HG03025 (cell line): ENCODE measurements around the gene MUC5B.
"Not testable (repeated sequence)": the region's sequence is repeated elsewhere in the genome, so short reads cannot be mapped to it uniquely, and the experiment has no call there.

ENCODE experiments used
- ATAC-seq: cut with Tn5 transposase; IDR thresholded peaks from one replicate; pipeline ENCODE4 v1.9.1; 2021; ENCODE audit warnings: mild to moderate bottlenecking, moderate library complexity; ENCODE audit not compliant: unreplicated experiment, low FRiP score

MUC5B gene

DNA sequence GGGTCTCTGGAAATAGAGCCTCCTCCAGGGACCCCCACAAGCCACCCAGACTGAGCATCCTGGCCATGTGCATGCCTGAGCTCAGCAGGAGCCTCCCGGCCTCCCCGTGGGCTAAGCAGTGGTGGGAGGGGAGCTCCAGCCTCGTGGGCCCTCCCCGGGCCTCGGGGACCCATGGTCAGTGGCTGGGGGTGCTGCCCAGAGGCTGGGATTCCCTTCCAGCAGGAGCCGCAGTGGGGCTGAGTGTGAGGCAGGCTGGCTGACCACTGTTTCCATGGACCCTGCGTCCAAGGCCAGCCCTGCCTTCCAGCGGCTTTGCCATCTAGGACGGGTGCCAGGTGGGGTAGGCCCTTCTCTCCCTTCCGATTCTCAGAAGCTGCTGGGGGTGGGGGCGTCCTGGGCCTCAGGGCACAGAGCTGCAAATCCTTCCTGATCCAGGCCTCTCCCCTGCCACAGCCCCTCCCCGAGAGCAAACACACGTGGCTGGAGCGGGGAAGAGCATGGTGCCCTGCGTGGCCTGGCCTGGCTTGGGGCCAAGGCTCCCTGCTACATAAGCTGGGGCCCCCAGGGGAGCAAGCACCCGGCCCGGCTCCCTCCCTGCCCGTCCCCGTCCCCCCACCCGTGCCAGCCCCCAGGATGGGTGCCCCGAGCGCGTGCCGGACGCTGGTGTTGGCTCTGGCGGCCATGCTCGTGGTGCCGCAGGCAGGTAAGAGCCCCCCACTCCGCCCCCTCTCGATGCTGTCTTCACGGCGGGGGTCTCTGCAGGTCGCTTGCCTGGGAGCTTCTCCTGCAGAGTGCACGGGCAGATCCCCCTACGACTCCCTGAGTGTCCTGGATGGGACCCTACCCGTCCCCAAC is at the start of gene MUC5B:
Gene MUC5B, plus strand, starts transcription at position 576 of the 855 bp plus-strand sequence. Its CDS starts 58 bp downstream, at position 634.
- ATAC-seq = no peak

DNA sequence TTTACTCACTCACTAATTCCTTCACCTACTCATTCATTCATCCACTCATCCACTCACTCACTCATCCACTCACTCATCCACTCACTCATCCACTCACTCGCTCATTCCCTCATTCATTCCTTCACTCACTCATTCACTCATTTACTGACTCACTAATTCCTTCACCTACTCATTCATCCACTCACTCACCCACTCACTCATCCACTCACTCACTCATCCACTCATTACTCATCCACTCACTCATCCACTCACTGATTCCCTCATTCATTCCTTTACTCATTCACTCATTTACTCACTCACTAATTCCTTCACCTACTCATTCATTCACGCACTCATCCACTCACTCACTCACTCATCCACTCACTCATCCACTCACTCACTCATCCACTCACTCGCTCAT is 49.5 kb upstream of the MUC5B start:
- ATAC-seq = not testable (repeated sequence)

DNA sequence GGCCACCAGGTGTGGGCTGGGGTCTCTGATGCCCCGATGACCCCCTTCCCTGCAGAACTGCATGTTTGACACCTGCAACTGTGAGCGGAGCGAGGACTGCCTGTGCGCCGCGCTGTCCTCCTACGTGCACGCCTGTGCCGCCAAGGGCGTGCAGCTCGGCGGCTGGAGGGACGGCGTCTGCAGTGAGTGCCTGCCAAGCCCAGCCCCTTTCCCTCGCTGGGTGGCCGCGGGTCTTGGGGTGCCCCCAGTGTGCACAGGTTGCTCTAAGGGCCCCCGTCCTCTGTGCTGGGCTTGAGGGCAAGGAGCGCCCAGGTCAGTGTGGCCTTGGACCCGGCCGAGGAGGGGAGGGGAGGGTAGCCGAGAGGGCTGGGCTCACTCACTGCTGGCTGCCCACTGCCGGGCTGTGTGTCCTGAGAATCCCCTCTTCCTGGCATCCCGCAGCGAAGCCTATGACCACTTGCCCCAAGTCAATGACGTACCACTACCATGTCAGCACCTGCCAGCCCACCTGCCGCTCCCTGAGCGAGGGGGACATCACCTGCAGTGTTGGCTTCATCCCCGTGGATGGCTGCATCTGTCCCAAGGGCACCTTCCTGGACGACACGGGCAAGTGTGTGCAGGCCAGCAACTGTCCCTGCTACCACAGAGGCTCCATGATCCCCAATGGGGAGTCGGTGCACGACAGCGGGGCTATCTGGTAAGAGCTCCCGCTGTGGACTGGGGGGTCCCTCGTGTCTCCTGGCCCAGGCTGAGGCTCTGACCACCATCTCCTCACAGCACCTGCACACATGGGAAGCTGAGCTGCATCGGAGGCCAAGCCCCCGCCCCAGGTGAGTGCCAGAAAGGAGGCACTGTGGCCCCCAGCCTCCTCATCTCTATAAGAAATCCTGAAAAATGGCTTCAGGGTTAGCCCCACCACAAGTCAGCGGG is 48.2 kb upstream of the MUC5B start:
- no peak for ATAC-seq

GRCh38 chr11:1175461-1176223 is 47.2 kb upstream of the MUC5B start:
- ATAC-seq = no peak

- ATAC-seq = no peak
Observed at GRCh38 chr11:1176224-1177019, 46.4 kb upstream of the MUC5B start.

DNA sequence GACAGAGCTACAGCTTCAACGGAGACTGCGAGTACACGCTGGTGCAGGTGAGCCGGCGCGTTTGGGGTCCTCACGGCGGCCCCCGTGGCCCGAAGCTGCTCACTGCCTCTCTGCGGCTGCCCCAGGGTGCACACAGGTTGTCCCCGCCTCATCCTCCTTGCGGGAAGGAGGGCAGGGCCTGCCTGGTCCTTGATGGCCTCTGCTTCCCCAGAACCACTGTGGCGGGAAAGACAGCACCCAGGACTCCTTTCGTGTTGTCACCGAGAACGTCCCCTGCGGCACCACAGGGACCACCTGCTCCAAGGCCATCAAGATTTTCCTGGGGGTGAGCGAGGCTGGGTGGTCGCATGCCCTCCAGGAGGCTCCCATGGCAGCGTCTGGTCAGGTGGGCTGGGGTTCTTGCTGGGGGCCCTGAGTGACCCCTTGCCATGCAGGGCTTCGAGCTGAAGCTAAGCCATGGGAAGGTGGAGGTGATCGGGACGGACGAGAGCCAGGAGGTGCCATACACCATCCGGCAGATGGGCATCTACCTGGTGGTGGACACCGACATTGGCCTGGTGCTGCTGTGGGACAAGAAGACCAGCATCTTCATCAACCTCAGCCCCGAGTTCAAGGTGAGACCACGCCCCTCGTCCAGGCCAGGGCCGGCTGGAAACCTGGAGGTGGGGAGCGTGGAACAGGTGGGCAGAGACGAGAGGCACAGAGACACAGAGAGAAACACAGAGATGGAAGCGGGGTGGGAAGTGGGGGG is 45.7 kb upstream of the MUC5B start:
- no peak for ATAC-seq

DNA sequence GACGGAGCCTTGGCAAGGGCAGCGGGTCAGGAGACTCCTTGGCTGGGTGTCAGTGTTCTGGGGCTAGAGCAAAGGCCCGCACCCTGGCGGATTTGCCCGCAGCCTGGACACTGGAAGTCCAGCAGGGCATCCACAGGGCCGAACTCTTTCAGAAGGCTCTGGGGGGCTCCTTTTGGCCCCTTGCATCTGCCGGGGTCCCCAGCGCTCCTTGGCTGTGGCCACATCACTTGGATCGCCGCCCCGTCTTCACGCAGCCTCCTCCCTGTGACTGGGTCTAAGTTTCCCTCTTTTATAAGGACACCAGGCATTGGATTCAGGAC is 45.1 kb upstream of the MUC5B start:
- no peak for ATAC-seq

- ATAC-seq = no peak
Observed at GRCh38 chr11:1178201-1178885, 44.5 kb upstream of the MUC5B start.

GRCh38 chr11:1178906-1179305 is 44.0 kb upstream of the MUC5B start:
- no peak for ATAC-seq

DNA sequence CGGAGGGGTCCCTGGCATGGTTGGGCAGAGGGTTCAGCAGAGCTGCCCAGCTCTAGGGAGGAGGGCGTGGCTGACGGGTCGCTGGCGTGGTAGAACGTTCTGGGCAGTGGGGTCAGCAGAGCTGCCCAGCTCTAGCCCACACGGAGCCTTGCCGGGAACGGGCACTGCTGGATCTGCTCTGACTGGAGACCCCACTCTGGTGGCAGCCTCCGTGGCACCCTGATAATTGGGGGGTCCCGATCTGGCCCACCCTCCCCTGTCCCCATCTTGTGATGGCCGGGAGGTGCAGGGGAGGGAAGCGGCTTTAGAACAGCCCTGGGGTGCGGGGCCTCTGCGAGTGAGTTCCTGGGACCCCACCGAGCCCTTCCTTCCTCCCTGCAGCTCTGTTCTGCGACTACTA is 43.2 kb upstream of the MUC5B start:
- ATAC-seq = no peak

DNA sequence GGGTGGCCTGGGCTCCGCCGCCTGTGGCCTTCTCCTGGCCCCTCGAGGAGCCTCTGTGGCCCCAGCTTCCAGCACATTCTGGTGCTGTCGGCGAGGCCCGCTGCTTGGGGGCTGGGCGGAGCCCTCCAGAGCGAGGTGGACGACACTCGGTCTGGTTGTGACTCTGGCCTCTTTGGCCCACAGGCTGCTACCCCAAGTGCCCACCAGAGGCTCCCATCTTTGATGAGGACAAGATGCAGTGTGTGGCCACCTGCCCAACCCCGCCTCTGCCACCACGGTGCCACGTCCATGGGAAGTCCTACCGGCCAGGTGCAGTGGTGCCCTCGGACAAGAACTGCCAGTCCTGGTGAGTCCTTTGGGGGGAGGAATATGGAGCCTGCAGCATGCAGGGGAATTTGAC is 42.7 kb upstream of the MUC5B start:
- ATAC-seq = no peak

DNA sequence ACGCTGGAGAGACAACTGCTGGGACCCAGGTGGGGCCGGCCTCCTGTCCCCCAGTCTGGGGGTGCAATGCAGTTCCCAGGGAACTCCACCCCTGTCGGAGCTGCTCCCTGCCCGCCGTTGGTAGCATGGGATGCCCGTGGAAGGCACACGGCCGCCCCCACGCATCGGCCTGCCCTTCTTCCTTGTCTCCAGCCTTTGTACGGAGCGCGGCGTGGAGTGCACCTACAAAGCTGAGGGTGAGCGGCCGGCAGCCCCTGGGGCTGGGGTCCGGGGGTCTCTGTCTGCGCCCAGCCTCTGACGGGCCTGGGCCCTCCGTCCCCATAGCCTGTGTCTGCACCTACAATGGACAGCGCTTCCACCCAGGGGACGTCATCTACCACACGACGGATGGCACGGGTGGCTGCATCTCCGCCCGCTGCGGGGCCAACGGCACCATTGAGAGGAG is 41.9 kb upstream of the MUC5B start:
- ATAC-seq = no peak

DNA sequence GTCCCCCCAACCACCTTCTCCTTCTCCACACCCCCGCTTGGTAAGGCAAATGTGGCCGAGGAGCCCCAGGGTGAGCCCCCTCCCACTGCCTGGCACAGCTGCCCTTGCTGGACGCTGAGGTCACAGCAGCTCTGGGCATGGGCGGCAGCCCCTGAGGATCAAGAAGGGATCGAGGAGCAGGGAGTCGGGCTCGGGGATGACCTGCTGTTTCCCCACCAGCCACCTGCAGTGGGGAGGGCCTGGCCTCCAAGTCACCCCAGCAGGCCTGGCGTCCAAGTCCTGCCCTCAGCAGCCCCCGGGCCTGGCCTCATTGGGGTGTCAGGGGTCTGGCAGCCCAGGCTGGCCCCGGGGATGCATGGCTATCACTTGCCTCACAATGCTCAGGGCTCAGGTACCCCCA is 41.4 kb upstream of the MUC5B start:
- no peak for ATAC-seq

DNA sequence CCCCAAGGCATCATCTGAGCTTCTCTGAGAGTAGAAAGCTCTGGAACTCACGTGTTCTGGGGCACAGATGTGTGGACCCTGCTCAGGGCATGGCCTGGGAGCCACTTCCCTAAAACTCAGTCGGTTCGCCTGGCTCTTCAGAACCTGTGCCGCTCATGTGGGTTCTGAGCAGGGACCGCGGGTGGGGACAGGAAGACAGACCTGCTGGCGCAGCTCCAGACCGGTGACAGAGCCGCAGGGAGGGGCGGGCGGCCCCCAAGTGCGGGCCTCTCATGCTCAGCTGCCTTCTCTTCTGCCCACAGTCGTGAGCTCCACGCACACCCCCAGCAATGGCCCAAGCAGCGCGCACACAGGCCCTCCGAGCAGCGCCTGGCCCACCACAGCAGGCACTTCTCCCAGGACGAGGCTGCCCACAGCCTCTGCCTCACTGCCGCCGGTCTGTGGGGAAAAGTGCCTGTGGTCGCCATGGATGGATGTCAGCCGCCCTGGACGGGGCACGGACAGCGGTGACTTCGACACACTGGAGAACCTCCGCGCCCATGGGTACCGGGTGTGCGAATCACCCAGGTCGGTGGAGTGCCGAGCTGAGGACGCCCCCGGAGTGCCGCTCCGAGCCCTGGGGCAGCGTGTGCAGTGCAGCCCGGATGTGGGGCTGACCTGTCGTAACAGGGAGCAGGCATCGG is 40.9 kb upstream of the MUC5B start:
- ATAC-seq = no peak

DNA sequence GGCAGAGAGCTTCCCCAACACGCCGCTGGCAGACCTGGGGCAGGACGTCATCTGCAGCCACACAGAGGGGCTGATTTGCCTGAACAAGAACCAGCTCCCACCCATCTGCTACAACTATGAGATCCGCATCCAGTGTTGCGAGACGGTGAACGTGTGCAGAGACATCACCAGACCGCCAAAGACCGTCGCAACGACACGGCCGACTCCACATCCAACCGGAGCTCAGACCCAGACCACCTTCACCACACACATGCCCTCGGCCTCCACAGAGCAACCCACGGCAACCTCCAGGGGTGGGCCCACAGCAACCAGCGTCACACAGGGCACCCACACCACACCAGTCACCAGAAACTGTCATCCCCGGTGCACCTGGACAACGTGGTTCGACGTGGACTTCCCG is 38.7 kb upstream of the MUC5B start:
- ATAC-seq = not testable (repeated sequence)

GRCh38 chr11:1188451-1189130 is 34.3 kb upstream of the MUC5B start:
- ATAC-seq = not testable (repeated sequence)

GRCh38 chr11:1189816-1190215 is 33.0 kb upstream of the MUC5B start:
- not testable (repeated sequence) for ATAC-seq
